Endothelial cell (in vitro differentiated cells): ENCODE results near the gene ATF4. TPM values are rescaled to one million over a fixed set of nuclear protein-coding genes. Genes with fewer than 3 reads are reported as not detected.

Experiments
- DNase-seq: peaks from one replicate; pipeline ENCODE4 v3.0.0; 2021; ENCODE audit warnings: low spot score
- H3K27ac Mint-ChIP-seq: one replicate; pipeline ENCODE4 v1.8.0; 2021; ENCODE audit warnings: mixed read lengths, inconsistent platforms; ENCODE audit not compliant: unreplicated experiment
- H3K27me3 Mint-ChIP-seq: one replicate; pipeline ENCODE4 v1.8.0; 2021; ENCODE audit warnings: mild to moderate bottlenecking, moderate library complexity, mixed read lengths, inconsistent platforms; ENCODE audit not compliant: unreplicated experiment
- H3K36me3 Mint-ChIP-seq: one replicate; pipeline ENCODE4 v1.8.0; 2021; ENCODE audit warnings: mild to moderate bottlenecking, low read depth, mixed read lengths, inconsistent platforms; ENCODE audit not compliant: unreplicated experiment
- H3K4me1 Mint-ChIP-seq: one replicate; pipeline ENCODE4 v1.8.0; 2021; ENCODE audit warnings: mild to moderate bottlenecking, mixed read lengths, inconsistent platforms; ENCODE audit not compliant: unreplicated experiment
- H3K4me3 Mint-ChIP-seq: one replicate; pipeline ENCODE4 v1.8.0; 2021; ENCODE audit warnings: mild to moderate bottlenecking, mixed read lengths, inconsistent platforms; ENCODE audit not compliant: unreplicated experiment
- H3K9me3 Mint-ChIP-seq: one replicate; pipeline ENCODE4 v1.8.0; 2021; ENCODE audit warnings: mixed read lengths, inconsistent platforms; ENCODE audit not compliant: unreplicated experiment
- CTCF ChIP-seq: fragments of 200-600 bp; sonication (generic); IDR thresholded peaks from one replicate; pipeline ENCODE4 v1.5.0; 2021; ENCODE audit warnings: antibody characterized with exemption; ENCODE audit not compliant: unreplicated experiment
- total RNA-seq: library from RNA; stranded (reverse); fragmentation: NEBNext Ultra II Directional; extraction: Animal tissue kit (Norgen Biotek cat#: 25700); gene quantifications from one replicate; pipeline ENCODE4 v1.2.1, GENCODE V29; 2021; ENCODE audit not compliant: unreplicated experiment

Gene ATF4
- total RNA-seq, 1 donor from 2014 or later, result 312 TPM

- peaks cover 20% of the 10 kb centered on the region for H3K4me1 Mint-ChIP-seq
- no peaks in the 10 kb centered on the region for H3K9me3 Mint-ChIP-seq
- peak; percentile 72 for DNase-seq
- H3K4me3 Mint-ChIP-seq, result peak overlapping the region; percentile 66
- H3K27me3 Mint-ChIP-seq, result peaks cover 3% of the 10 kb centered on the region
- peak; percentile 77 for TF ChIP-seq CTCF
- H3K27ac Mint-ChIP-seq, result peak overlapping the region; percentile 52
- peaks cover 46% of the 10 kb centered on the region for H3K36me3 Mint-ChIP-seq
Measured at GRCh38 chr22:39514373-39514973, 5.9 kb upstream of the ATF4 start.

DNA sequence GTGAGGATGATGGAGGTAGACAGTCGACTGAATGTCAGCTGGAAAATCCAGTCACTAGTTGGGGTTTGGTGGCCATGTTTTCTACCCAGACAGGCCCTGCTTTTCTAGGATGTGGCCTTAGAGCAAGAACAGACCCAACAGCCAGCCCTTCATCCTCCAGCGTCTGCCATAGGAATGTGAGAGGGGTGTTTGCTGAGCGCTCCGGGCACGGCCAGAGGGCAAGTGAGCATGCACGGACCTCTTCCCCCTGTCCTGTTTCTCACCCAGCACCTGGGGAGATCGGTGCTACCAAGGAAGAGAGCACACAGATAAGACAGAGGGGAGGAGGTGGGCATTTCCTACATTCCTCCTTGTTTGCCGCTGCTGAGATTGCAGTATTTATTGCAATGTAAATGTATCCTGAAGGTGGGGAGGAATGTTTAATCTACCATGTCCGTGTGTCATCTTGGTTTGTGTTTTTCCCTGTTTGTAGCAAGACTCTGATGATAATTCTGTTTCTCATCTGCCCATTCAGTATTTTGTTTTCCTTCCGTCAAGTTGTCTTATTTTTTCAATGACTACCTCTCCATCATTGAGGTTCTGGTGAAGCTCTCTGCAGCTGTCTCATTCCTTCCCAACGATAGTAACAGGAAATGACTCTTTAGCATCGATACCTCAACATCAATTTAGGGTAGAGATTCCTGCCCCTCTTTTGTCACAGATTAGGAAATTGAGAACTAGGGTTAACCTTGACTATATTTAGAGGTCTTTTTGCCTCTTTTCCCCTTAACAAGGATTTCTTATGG lies 4.9 kb upstream of the ATF4 start:
- Mint-ChIP-seq H3K4me1 (peaks cover 24% of the 10 kb centered on the region), H3K27me3 (peaks cover 6% of the 10 kb centered on the region), H3K9me3 (no peaks in the 10 kb centered on the region), H3K36me3 (peaks cover 41% of the 10 kb centered on the region), H3K4me3 (no peak overlapping the region), H3K27ac (no peak overlapping the region)
- no peak for DNase-seq
- TF ChIP-seq CTCF, result no peak

DNA sequence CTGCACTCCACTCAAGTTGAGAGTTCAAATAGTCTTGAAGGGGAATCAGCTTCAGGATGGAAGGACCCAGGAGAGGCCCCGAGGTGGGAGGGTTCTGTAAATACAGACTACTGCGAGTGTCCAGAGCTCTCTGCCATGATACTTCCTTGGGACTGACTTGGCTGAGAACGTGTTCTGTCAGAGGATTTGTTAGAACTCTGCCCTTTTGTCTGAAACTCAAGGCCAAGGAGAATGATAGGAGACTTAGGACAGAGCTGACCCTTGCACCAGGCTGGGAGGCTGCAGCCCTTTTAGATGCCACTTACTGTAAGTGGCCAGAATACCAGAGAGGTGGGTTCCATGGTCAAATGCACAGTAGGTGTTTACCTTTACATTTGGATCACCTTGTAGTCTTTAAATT lies 2.9 kb upstream of the ATF4 start:
- Mint-ChIP-seq H3K27ac (no peak overlapping the region), H3K36me3 (peaks cover 46% of the 10 kb centered on the region), H3K4me1 (peaks cover 38% of the 10 kb centered on the region), H3K27me3 (peaks cover 11% of the 10 kb centered on the region), H3K9me3 (no peaks in the 10 kb centered on the region), H3K4me3 (no peak overlapping the region)
- TF ChIP-seq CTCF, result no peak
- no peak for DNase-seq

GRCh38 chr22:39518144-39518786 lies 2.1 kb upstream of the ATF4 start:
- H3K36me3 Mint-ChIP-seq, result peaks cover 49% of the 10 kb centered on the region
- H3K27me3 Mint-ChIP-seq, result peaks cover 16% of the 10 kb centered on the region
- no peak for TF ChIP-seq CTCF
- H3K9me3 Mint-ChIP-seq, result no peaks in the 10 kb centered on the region
- no peak for DNase-seq
- H3K4me3 Mint-ChIP-seq, result peak overlapping the region; percentile 96
- peak overlapping the region; percentile 88 for H3K27ac Mint-ChIP-seq
- peaks cover 43% of the 10 kb centered on the region for H3K4me1 Mint-ChIP-seq
